Cardiac muscle cell (in vitro differentiated cells and primary cell): Measurements from ENCODE around the gene ICAM1. TPM values are rescaled to one million over a fixed set of nuclear protein-coding genes. Genes with fewer than 3 reads are reported as not detected.
A peak's percentile ranks its signal among the peaks of the same experiment; 100 is the strongest.

Experiments
- DNase-seq, 2 donors: peaks; one replicate each; pipeline versions ENCODE4 v3.0.0 to v3.0.0-alpha.2; 2010 to 2017; ENCODE audit warnings: low read depth in 1 of 2, low spot score in 1 of 2
- H3K27ac ChIP-seq: fragments of 200-600 bp; sonication (generic); 2 replicates; pipeline ENCODE4 v1.5.1; 2016
- H3K27me3 ChIP-seq: fragments of 200-600 bp; sonication (generic); 2 replicates; pipeline ENCODE4 v1.6.0; 2016; ENCODE audit warnings: control low read depth
- H3K36me3 ChIP-seq: fragments of 200-600 bp; sonication (generic); 2 replicates; pipeline ENCODE4 v1.5.1; 2016; ENCODE audit warnings: control low read depth
- H3K4me1 ChIP-seq: fragments of 200-600 bp; sonication (generic); 2 replicates; pipeline ENCODE4 v1.8.1; 2017; ENCODE audit warnings: low read depth, mild to moderate bottlenecking, mixed run types
- H3K4me3 ChIP-seq: fragments of 200-600 bp; sonication (generic); 2 replicates; pipeline ENCODE4 v1.5.1; 2016; ENCODE audit warnings: mild to moderate bottlenecking
- H3K9me3 ChIP-seq: fragments of 200-600 bp; sonication (generic); 2 replicates; pipeline ENCODE4 v1.5.1; 2017; ENCODE audit warnings: low read depth, mild to moderate bottlenecking, control low read depth
- polyA plus RNA-seq: library from polyadenylated mRNA; unstranded; fragments of >200 nt; fragmentation: Nextera tagmentation; extraction: Ambion mirVana; gene quantifications from 2 replicates; pipeline ENCODE4 v1.2.1, GENCODE V29; 2016
- total RNA-seq: library from RNA; depleted of rRNA; stranded (reverse); fragments of >200 nt; gene quantifications from 2 replicates; pipeline ENCODE4 v1.2.3, GENCODE V29; 2016
- TF ChIP-seq, protein P1 (sequence below): IDR thresholded peaks from 2 replicates; pipeline ENCODE4 v1.5.1; 2012; ENCODE audit warnings: low read depth, mild to moderate bottlenecking, low read length

Gene ICAM1
- total and polyA plus RNA-seq, 2 experiments from 2014 or later, result 0.57 to 0.77 TPM

DNA sequence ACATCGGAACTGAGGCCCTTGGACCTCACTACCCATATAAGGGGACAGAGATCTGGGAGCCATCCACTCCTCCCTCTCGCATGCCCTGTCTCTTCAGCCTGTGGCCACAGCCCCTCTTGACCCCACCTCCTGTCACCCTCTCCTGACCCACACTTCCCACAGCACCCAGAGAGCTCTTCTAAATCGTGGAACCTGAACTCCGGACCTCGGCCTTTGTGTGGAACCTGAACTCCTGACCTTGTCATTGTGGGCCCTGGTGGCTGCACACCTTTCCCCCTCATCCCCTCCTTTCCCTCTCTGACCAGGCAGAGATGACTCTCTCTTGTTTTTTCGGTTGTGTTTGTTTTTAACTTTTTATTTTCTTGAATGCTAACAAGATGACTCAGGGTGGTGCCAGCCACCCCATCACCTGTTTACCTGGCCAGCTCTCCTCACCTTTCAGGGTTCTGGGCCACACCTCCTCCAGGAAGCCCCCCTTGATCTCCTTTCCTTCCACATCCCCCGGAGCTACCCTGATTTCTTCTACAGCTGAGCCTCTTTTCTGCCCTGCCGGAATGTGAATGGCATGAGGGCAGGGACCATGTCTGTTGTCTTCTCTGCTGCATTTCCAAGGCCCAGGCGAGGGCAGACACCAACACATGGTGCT, 13.8 kb upstream of the ICAM1 start:
- TF ChIP-seq, protein P1, sequence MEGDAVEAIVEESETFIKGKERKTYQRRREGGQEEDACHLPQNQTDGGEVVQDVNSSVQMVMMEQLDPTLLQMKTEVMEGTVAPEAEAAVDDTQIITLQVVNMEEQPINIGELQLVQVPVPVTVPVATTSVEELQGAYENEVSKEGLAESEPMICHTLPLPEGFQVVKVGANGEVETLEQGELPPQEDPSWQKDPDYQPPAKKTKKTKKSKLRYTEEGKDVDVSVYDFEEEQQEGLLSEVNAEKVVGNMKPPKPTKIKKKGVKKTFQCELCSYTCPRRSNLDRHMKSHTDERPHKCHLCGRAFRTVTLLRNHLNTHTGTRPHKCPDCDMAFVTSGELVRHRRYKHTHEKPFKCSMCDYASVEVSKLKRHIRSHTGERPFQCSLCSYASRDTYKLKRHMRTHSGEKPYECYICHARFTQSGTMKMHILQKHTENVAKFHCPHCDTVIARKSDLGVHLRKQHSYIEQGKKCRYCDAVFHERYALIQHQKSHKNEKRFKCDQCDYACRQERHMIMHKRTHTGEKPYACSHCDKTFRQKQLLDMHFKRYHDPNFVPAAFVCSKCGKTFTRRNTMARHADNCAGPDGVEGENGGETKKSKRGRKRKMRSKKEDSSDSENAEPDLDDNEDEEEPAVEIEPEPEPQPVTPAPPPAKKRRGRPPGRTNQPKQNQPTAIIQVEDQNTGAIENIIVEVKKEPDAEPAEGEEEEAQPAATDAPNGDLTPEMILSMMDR, result no peak
- H3K36me3 ChIP-seq, result peaks cover 25% of the 10 kb centered on the region
- DNase-seq, result no peak
- no peaks in the 10 kb centered on the region for H3K9me3 ChIP-seq
- H3K4me1 ChIP-seq, result peaks cover 3% of the 10 kb centered on the region
- H3K4me3 ChIP-seq, result no peak overlapping the region
- H3K27me3 ChIP-seq, result no peaks in the 10 kb centered on the region
- H3K27ac ChIP-seq, result no peak overlapping the region

DNA sequence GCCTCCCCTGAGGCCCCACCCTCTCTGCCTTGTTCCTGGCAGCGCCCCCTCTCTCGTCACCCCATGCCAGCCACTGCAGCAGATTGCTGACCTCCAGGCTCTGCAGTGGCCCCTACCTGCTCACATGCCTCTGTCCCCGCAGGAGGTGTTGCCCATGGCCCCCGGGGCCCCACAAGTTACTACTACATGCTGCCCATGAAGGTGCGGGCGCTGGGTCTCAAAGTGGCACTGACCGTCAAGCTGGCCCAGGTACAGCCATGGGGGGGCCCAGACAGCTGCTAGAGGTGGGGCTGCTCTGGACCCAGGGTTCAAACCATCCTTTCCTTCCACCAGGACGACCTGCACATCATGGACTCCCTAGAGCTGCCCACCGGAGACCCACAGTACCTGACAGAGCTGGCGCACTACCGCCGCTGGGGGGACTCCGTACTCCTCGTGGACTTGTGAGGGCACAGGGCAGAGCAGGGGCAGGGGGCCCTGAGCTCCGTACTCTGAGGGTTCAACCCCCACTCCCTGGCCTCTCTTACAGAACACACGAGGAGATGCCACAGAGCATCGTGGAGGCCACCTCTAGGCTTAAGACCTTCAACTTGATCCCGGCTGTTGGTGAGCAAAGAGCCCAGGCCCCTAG, 12.7 kb upstream of the ICAM1 start:
- H3K27me3 ChIP-seq, result no peaks in the 10 kb centered on the region
- no peak overlapping the region for H3K27ac ChIP-seq
- no peak for DNase-seq
- H3K9me3 ChIP-seq, result no peaks in the 10 kb centered on the region
- peaks cover 25% of the 10 kb centered on the region for H3K36me3 ChIP-seq
- H3K4me3 ChIP-seq, result no peak overlapping the region
- TF ChIP-seq, protein P1, result no peak
- no peaks in the 10 kb centered on the region for H3K4me1 ChIP-seq

DNA sequence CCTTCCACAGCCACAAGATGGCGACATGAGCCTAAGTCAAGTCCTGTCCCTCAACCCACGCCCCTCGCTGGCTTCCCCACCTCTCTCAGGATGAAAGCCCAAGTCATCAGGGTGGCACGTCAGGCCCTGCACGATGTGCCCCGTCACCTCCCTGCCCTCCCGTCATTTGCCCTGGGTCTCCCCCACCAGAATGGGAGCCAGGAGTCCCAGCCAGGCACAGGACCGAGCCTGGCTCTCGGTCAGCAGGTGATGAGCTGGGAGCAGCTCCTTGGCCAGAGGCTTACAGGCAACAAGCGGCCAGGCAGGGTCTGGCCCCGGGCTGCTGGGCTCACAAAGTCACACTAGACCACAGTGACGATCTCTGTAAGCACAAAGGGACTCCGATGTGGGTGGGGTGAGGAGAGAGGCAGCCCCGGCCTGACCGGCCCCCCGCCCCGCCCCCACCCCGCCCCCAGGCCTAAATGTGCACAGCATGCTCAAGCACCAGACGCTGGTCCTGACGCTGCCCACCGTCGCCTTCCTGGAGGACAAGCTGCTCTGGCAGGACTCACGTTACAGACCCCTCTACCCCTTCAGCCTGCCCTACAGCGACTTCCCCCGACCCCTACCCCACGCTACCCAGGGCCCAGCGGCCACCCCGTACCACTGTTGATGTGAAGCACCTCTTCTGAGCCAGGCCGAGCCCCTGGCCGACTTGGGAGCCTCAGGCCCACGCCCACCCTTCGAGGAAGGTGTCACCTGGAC, 11.6 kb upstream of the ICAM1 start:
- TF ChIP-seq, protein P1, result peak; percentile 74
- peak; percentile 87 to 91 for DNase-seq
- Histone ChIP-seq H3K27me3 (no peaks in the 10 kb centered on the region), H3K9me3 (no peaks in the 10 kb centered on the region), H3K4me3 (no peak overlapping the region), H3K4me1 (no peaks in the 10 kb centered on the region), H3K27ac (no peak overlapping the region), H3K36me3 (peaks cover 21% of the 10 kb centered on the region)

DNA sequence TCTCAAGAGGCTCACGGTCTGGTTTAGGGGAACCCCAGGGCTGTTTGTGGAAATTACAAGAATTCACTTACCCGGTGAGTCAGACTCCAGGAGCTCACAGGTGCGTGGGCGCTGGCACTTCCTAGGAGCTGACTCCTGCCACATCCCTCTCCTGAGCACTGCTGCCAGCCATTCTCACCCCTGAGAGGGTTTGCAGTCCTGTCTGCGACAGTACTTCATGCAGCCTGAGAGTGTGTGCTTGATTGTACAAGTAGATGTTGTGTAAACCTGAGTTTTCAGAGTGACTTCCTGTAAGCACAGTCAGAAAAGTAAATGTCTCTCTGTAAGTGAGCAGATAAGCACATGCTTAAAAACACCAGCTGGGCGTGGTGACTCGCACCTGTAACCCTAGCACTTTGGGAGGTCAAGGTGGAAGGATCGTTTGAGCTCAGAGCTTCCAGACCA, 10.8 kb upstream of the ICAM1 start:
- Histone ChIP-seq H3K9me3 (no peaks in the 10 kb centered on the region), H3K36me3 (peaks cover 16% of the 10 kb centered on the region), H3K4me1 (no peaks in the 10 kb centered on the region), H3K27ac (no peak overlapping the region), H3K27me3 (no peaks in the 10 kb centered on the region), H3K4me3 (no peak overlapping the region)
- TF ChIP-seq, protein P1, result no peak
- no peak for DNase-seq

DNA sequence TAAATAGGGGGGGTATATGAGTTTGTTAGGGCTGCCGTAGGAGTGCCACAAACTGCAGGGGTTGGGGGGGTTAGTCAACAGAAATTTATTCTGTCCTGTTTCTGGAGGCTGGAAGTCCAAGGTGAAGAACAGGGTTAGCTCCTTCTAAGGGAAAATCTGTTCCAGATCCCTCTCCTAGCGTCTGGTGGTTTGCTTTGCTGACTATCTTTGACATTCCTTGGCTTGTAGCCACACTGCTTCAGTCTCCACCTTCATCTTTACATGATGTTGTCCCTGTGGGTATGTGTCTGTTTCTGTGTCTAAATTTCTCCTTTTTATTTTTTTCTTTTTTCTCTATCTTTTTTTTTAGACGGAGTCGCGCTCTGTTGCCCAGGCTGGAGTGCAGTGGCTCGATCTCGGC, 8.1 kb upstream of the ICAM1 start:
- Histone ChIP-seq H3K4me3 (no peak overlapping the region), H3K36me3 (peaks cover 6% of the 10 kb centered on the region), H3K9me3 (no peaks in the 10 kb centered on the region), H3K27ac (no peak overlapping the region), H3K27me3 (no peaks in the 10 kb centered on the region), H3K4me1 (no peaks in the 10 kb centered on the region)
- peak in 1 of 2 donors; percentile 65 for DNase-seq
- TF ChIP-seq, protein P1, result no peak
